ENCODE measurements around the gene NSD2. TPM values are rescaled to one million over a fixed set of nuclear protein-coding genes. Genes with fewer than 3 reads are reported as not detected.
"Not testable (repeated sequence)": the region's sequence is repeated elsewhere in the genome, so short reads cannot be mapped to it uniquely, and the experiment has no call there.

The NSD2 gene
- total RNA-seq, 1 donor from 2014 or later = 45.3 TPM

GRCh38 chr4:1839282-1839681, 31.9 kb upstream of the NSD2 start:
- intact Hi-C loops (cut with micrococcal nuclease) = no loop called here
- ATAC-seq (no peak), DNase-seq (no peak)

- no peak for ATAC-seq
- intact Hi-C loops (cut with micrococcal nuclease) = no loop called here
- no peak for DNase-seq
Observed at GRCh38 chr4:1841201-1841886, 29.8 kb upstream of the NSD2 start.

- ATAC-seq (no peak), DNase-seq (no peak)
- intact Hi-C loops (cut with micrococcal nuclease) = no loop called here
Observed at GRCh38 chr4:1841887-1842210, 29.3 kb upstream of the NSD2 start.

DNA sequence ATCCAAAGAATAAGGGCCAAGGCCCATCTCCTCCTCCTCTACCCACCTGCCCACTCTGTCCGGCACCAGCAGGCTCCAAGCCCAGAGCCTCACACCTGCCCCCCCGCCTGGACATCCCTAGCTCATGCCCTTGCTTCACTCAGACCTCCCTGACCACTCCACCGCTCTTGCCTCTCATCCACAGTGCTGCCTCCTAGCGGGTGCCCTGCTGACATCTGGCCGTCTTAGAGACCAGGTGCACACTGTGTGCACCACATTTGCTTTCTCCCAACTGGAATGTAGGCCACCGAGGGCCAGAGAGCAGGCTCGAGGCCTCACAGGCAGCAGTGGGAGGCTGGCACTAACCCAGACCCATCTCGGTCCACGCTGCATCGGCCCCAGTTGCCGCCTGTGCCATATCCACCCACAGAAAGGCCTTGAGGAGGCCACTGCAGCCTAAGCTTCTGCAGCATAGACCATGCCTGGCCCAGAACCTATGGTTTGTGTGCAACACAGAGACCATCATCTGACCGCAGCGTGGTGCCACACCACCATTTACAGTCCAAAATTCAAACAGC, 28.8 kb upstream of the NSD2 start:
- ATAC-seq (peak; percentile 5), DNase-seq (no peak)
- intact Hi-C loops (cut with micrococcal nuclease) = no loop called here

- peak; percentile 67 for DNase-seq
- ATAC-seq = peak; percentile 69
- intact Hi-C loops (cut with micrococcal nuclease) = no loop called here
Observed at GRCh38 chr4:1842993-1843448, 28.2 kb upstream of the NSD2 start.

GRCh38 chr4:1843852-1844251, 27.3 kb upstream of the NSD2 start:
- DNase-seq = peak; percentile 73
- ATAC-seq = peak; percentile 87

DNA sequence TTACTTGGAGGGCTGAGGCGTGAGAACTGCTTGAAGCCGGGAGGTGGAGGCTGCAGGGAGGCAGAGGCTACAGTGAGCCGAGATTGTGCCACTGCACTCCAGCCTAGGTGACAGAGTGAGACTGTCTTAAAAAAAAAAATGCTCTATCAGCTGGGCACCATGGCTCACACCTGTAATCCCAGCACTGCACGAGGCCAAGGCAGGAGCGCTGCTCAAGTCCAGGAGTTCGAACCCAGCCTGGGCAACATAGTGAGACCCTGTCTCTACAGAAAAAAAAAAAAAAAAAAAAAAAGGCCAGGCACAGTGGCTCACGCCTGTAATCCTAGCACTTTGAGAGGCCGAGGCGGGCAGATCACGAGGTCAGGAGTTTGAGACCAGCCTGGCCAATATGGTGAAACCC, 26.6 kb upstream of the NSD2 start:
- DNase-seq; ATAC-seq; intact Hi-C loops (cut with micrococcal nuclease): not testable (repeated sequence)

More at GRCh38 chr4:1843852-1844251, 27.3 kb upstream of the NSD2 start:
- intact Hi-C loops (cut with micrococcal nuclease) = no loop called here

DNA sequence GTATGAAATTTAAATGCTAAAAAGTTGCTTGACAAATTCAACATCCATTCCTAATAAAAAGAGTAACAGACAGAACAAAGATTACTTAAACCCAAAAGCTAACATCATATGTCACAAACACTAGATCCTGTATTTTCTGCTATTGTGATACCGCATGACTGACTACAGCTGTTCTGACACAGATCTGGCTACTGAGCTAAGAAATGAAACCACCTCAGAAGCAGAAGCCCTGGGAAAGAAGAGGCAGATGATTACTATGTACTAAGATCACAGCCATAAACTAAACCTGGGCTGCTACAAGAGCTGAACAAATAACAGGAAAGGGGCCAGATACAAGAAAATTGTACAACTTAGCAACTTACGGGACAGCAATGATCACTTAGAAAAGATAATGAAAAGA, 24.6 kb upstream of the NSD2 start:
- no peak for DNase-seq
- ATAC-seq = no peak
- intact Hi-C loops (cut with micrococcal nuclease) = no loop called here

DNA sequence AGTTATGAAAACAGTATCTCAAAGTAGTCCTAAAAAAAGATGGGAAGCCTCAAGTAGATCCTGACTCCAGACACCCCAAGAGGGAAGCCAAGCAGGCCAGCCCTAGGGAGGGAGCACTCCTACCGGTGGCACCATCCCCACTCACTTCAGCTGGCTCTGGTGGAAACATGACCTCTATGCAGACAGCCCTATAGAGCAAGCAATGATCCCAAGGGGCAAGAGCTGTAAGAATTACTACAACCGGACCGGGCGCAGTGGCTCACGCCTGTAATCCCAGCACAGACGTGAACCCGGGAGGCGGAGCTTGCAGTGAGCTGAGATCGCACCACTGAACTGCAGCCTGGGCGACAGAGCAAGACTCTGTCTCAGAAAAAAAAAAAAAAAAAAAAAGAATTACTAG, 20.9 kb upstream of the NSD2 start:
- intact Hi-C loops (cut with micrococcal nuclease) = no loop called here
- no peak for DNase-seq
- no peak for ATAC-seq

DNA sequence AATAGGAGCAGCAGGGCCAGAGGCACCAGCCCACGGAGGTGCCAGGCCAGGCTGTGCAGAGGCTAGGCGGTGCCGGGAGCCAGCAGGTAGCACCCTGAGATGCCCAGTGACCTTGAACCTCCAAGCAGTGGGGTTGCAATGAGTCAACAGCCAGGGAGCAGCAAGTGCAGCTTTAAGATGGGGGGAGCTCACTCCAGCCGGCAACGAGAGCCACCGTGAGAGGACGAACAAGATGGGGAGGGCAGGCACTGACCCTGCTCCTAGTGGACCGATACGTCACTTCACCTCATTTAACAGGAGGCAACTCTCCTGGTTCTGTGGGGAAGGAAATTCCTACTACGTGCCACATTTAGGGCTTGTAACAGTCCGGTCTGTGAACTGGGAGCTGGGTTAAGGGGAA, 20.0 kb upstream of the NSD2 start:
- intact Hi-C loops (cut with micrococcal nuclease) = no loop called here
- DNase-seq = no peak
- ATAC-seq = peak; percentile 22

DNA sequence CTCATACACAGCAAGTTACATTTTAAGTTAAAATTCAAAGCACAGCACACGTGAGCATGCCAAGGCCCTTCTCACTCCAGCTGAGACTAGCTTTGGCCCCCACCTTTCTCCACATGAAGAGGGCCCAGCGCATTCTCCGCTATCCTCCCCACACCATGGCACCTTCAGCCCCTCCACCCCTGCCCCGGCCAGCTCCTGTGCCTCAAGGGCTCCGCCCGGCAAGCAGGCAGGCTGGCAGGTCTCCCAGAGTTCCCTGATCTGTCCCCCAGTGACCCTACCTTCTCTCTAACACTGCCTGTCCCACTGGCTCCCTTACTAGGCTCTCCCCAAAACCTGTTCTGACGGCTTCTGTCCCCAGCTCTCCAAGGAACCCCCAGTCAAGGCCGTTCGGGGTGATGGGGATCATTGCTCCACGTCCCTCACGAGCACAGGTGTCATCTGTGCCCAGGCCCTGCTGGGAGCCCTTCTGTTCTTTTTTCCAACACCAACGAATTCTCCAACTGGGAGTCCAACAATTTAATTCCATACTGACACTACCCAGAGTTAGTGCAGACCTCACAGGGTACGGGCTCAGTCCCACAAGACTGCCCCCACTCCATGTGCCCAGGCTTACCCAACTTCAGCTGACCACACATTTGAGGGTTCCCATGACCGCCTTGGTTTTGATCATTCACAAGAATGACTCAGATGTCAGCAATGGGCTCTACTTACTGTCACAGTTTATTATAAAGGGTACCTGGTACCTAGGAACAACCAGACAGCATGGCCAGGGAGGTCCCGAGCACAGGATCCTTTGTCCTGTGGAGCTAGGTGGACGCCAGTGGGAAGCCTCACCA, 19.4 kb upstream of the NSD2 start:
- intact Hi-C loops (cut with micrococcal nuclease) = no loop called here
- peak; percentile 80 for DNase-seq
- peak; percentile 42 for ATAC-seq

DNA sequence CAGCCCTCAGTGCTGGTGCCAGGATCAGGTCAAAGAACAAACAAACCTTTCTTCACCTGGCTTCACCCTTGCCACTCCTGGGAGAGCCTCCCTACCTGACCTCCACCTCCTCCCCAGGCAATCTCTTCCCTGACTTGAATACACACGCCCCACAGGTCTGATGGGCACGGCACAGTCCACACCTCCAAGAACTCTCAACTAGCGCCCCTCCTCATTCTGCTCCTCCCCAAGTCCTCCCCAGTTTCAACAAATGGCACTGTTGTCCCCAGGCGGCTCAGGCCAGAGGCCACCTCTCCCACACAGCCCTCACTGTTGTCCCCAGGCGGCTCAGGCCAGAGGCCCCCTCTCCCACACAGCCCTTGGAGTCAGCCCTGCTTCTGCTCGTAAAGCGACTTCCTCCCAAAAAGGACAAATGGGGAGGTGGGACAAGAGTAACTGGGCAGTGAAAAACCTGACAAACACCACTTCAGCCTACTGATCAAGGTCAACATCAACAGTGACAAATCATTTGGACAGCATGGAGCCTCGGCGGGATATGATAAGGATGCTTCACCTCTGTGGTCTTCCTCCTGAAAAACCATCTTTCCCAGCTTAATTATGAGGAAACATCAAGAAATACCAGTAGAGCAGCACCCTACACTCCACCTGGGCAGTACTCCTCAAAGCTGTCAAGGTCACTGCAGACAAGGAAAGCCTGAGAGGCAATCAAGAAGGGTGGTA, 18.1 kb upstream of the NSD2 start:
- no peak for ATAC-seq
- no peak for DNase-seq
- intact Hi-C loops (cut with micrococcal nuclease) = no loop called here

DNA sequence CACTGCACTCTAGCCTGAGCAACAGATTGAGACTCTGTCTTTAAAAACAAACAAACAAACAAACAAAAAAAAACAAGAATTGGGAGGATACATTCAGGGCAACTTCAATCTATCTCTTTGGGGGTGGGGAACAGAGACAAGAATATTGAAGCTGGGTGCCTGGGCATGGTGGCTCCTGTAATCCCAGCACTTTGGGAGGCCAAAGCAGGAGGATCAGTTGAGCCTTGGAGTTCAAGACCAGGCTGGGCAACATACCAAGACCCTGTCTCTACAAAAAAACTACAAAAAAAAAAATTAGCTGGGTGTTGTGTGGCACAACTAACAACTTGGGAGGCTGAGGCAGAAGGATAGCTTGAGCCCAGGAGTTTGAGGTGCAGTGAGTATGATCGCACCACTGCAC, 16.4 kb upstream of the NSD2 start:
- intact Hi-C loops (cut with micrococcal nuclease) = no loop called here
- DNase-seq (no peak), ATAC-seq (no peak)

DNA sequence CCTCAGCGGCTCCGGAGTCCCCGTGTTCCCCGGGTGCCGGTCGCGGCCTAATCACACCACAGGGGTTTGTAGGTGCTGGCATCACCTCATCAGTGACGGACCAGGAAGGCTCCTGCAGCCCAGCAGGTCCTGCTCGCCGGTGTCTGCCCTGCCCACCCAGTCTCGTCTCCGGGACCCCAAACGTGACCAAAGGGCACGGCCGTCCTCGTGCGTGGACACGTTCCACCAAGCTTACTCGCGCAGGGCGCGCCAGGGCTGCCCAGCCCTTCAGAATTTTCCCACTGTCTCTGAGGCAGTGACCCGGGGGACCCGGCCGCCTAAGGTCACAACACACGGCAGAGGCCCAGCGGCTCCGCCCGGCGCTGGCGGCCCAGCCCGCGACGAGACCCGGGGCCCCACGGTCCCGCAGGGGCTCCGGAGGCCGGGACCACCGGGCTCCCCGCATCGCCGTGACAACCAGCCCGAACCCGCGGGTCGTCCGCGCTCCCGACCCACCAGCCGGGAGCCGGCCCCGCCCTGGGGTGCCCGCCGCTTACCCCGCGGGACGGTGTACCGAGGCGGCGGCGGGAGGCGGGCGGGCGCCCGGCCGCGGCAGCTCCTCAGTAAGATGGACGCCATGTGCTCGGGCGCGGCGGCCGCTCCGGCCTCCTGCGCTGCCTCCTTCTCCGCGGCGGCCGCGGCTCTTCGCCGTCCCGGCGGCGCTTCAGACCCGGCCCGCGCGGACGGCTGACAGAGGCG, 15.7 kb upstream of the NSD2 start:
- DNase-seq = peak; percentile 68
- intact Hi-C loops (cut with micrococcal nuclease) = no loop called here

GRCh38 chr4:1856071-1856942, 14.9 kb upstream of the NSD2 start, which contains the start of gene LETM1:
Gene LETM1, minus strand, starts transcription at chr4:1856156. Its CDS starts 206 bp downstream, at chr4:1855950.
- intact Hi-C loops (cut with micrococcal nuclease) = no loop called here
- peak; percentile 98 for DNase-seq
- ATAC-seq = peak; percentile 96

More for the DNA sequence above, 15.7 kb upstream of the NSD2 start:
- ATAC-seq = peak; percentile 13

DNA sequence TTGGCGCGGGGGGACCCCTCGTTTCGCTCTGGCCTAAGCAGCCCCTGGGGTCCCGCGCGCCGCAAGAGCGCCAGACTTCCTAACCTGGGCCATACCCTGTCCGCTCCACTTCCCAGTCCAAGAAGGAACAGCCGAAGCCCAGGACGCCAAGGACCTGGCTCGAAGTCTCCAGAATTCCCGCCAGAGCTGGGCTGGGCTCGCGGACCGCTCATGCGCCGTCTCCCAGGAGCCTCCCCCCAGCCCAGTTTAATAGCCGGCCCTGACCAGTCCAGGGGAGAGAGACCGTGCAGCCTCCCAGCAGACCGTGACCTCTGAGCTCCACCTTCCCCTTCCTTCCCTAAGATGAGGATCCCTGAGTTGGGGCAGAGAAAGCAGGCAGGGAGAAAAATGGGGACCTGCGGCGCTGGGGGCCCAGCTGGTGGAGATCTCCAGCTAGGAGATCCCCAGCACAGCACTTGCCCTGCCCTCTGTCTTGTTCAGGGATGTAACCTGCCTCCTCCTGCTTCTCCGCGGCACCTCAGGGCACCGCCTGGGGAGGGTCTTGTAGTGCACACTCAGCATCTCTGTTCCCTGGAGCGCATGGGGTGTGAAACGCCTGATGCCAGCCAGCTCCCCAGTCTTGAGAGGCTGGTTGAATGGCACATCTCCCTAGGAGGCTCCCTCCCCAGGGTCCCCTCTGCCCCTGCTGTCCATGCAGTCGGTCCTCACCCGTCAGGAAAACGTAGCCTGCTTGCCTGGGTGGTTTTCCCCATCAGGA, 14.1 kb upstream of the NSD2 start:
- ATAC-seq (peak; percentile 21), DNase-seq (peak; percentile 56)
- intact Hi-C loops (cut with micrococcal nuclease) = no loop called here

- ATAC-seq (no peak), DNase-seq (no peak)
- intact Hi-C loops (cut with micrococcal nuclease) = no loop called here
Observed at GRCh38 chr4:1857931-1858330, 13.3 kb upstream of the NSD2 start.

Measured in left ventricle myocardium superior (tissue), 1 donor.